ENCODE data around the gene SLC5A6. TPM values are rescaled to one million over a fixed set of nuclear protein-coding genes. Genes with fewer than 3 reads are reported as not detected.

The SLC5A6 gene
- total and polyA plus RNA-seq, 2 of the 4 experiments (the other 2 are of a cell fraction): 28.8 to 34.2 TPM

DNA sequence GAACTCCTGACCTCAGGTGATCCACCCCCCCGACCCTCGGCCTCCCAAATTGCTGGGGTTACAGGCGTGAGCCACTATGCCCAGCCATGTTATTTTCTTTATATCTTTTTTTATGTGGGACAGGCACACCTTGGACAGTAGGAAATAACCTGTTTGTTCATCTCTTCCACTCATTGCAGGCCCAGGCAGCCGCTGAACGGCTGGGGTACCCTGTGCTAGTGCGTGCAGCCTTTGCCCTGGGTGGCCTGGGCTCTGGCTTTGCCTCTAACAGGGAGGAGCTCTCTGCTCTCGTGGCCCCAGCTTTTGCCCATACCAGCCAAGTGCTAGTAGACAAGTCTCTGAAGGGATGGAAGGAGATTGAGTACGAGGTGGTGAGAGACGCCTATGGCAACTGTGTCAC, 13.5 kb upstream of the SLC5A6 start:
- dilution Hi-C loops (cut with HindIII; ENCODE audit: low sequenced_read_pairs, unreplicated experiment): no loop called here
- BruUV-seq (replicated peaks): no TSS peak

More for the DNA sequence above, 13.5 kb upstream of the SLC5A6 start:
- Histone ChIP-seq H3K79me1 (ENCODE audit: low read depth in 1 of 2, low read length in 2 of 2) (peaks cover 0 to 5% of the 10 kb centered on the region in 2 experiments; a peak in 2 of 4 replicates), H3K9ac (ENCODE audit: low read depth, low read length) (no peak overlapping the region), H2AK5ac (ENCODE audit: low read depth, low read length) (no peak overlapping the region), H3K4me2 (ENCODE audit: low read depth, low read length) (no peak overlapping the region), H3K4ac (ENCODE audit: low read depth, low read length) (no peak overlapping the region), H2BK15ac (ENCODE audit: low read depth, low read length) (no peak overlapping the region), H4K20me1 (ENCODE audit: insufficient read depth, low read length) (no peaks in the 10 kb centered on the region), H3K56ac (ENCODE audit: extremely low read depth, insufficient read depth, low read length) (no peak overlapping the region), H4K5ac (ENCODE audit: low read depth, low read length) (no peak overlapping the region), H3K14ac (replicated peaks; ENCODE audit: low read depth, low read length) (no peak overlapping the region), H3K9me3 (ENCODE audit: control insufficient read depth, insufficient read depth, low read length) (no peaks in the 10 kb centered on the region), H3K18ac (ENCODE audit: low read depth, low read length) (no peak overlapping the region), H2BK120ac (ENCODE audit: low read depth, low read length) (no peak overlapping the region), H2BK20ac (ENCODE audit: low read depth, low read length) (no peak overlapping the region), H3K4me1 (ENCODE audit: control insufficient read depth, insufficient read depth, low read length) (no peaks in the 10 kb centered on the region), H3K27me3 (ENCODE audit: control insufficient read depth, insufficient read depth, low read length) (no peaks in the 10 kb centered on the region), H4K8ac (ENCODE audit: low read depth in 2 of 2, low read length in 2 of 2) (no peak overlapping the region), H3K23ac (ENCODE audit: low read depth, low read length) (no peak overlapping the region), H4K91ac (ENCODE audit: insufficient read depth, low read depth, low read length) (no peak overlapping the region), H3K27ac (ENCODE audit: insufficient read depth, low read length) (no peak overlapping the region), H2AFZ (replicated peaks; ENCODE audit: low read length, poor library complexity) (no peak overlapping the region), H2BK5ac (ENCODE audit: low read depth, low read length, poor library complexity, severe bottlenecking) (no peak overlapping the region), H3K4me3 (ENCODE audit: insufficient read depth, low read depth, low read length) (no peak overlapping the region), H3K36me3 (ENCODE audit: control insufficient read depth, insufficient read depth, low read length) (peaks cover 51% of the 10 kb centered on the region), H2AK9ac (replicated peaks; ENCODE audit: low read depth, low read length, poor library complexity) (no peak overlapping the region), H3K9me1 (ENCODE audit: insufficient read depth, low read length) (no peaks in the 10 kb centered on the region; the same call in 1 of the 2 replicates)
- ChIA-PET POLR2A (ENCODE audit: unreplicated experiment) (no interaction called here), CTCF (no interaction called here)
- intact Hi-C loops (cut with micrococcal nuclease) (no loop called here), in situ Hi-C loops (cut with MboI; ENCODE audit: low sequenced_read_pairs) (no loop called here)
- TF ChIP-seq NFE2L2 (IDR thresholded peaks at IDR 0.05; ENCODE audit: low read depth, low read length) (no peak), CEBPB (IDR thresholded peaks at IDR 0.05; ENCODE audit: low read depth, low read length) (no peak), BHLHE40 (IDR thresholded peaks at IDR 0.05; ENCODE audit: low read depth, low read length) (no peak)
- TF ChIP-seq, protein P1, sequence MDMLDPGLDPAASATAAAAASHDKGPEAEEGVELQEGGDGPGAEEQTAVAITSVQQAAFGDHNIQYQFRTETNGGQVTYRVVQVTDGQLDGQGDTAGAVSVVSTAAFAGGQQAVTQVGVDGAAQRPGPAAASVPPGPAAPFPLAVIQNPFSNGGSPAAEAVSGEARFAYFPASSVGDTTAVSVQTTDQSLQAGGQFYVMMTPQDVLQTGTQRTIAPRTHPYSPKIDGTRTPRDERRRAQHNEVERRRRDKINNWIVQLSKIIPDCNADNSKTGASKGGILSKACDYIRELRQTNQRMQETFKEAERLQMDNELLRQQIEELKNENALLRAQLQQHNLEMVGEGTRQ (IDR thresholded peaks at IDR 0.05; ENCODE audit: low read depth, low read length): no peak
- TF ChIP-seq, protein P2, sequence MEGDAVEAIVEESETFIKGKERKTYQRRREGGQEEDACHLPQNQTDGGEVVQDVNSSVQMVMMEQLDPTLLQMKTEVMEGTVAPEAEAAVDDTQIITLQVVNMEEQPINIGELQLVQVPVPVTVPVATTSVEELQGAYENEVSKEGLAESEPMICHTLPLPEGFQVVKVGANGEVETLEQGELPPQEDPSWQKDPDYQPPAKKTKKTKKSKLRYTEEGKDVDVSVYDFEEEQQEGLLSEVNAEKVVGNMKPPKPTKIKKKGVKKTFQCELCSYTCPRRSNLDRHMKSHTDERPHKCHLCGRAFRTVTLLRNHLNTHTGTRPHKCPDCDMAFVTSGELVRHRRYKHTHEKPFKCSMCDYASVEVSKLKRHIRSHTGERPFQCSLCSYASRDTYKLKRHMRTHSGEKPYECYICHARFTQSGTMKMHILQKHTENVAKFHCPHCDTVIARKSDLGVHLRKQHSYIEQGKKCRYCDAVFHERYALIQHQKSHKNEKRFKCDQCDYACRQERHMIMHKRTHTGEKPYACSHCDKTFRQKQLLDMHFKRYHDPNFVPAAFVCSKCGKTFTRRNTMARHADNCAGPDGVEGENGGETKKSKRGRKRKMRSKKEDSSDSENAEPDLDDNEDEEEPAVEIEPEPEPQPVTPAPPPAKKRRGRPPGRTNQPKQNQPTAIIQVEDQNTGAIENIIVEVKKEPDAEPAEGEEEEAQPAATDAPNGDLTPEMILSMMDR (conservative IDR thresholded peaks at IDR 0.05; ENCODE audit: low read depth, low read length): no peak
- DNase-seq: no peak
- no peak for ATAC-seq (ENCODE audit: low read depth)
- 100% methylated on average over 2 of the region's 9 CpGs; no CpG with 5 or more reads in 1 of the 2 experiments for WGBS, 2 experiments (ENCODE audit: extremely low coverage in 2 of 2, insufficient read length in 1 of 2)

Measured in IMR-90 (cell line).